NCI-H1417 treated with DMSO at 0.1 percent for 48 hours (cell line): ENCODE measurements around the gene TAS2R31.
"Not testable (repeated sequence)": the region's sequence is repeated elsewhere in the genome, so short reads cannot be mapped to it uniquely, and the experiment has no call there.

ENCODE experiments used
- DNase-seq: peaks from one replicate; lab custom pipeline; 2025; lab: John Stamatoyannopoulos, UW

The TAS2R31 gene

DNA sequence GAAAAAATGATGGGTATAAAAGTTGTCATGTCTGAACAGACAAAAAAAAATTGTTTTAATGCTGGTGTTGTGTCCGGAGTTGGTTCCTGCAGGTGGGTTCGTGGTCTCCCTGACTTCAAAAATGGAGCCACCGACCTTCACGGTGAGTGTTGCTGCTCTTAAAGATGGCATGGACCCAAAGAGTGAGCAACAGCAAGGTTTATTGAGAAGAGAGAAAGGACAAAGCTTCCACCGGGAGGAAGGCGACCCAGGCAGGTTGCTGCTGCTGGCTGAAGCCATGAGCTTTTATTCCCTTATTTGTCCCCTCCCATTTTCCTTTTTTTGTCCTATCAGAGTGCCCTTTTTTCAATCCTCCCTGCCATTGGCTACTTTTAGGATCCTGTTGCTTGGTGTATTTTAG is at the start of gene TAS2R31:
TSS of gene TAS2R31 (minus strand) at position 101 of the 400 bp plus-strand sequence. CDS start at position 29, 72 bp downstream.
- no peak for DNase-seq

DNA sequence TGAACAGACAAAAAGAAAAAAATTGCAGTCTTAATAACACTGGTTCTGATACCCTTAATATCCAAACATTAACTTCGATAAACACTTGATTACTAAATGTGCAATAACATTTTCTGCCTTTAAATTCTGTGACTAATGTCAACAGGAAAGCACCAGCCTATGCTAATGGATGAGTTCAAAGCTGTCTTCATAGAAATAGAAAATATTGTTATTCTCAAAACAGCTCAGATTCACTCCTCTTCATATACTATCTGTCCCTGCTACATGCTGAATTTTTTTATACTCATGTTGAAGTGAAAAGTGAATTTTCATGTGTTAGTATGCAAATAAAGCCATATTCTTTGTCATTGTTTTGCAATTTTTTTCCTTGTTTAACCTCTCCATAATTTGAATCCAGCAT is 47.0 kb upstream of the TAS2R31 start:
- DNase-seq, result no peak

GRCh38 chr12:11075642-11076041 is 44.4 kb upstream of the TAS2R31 start:
- DNase-seq, result no peak

DNA sequence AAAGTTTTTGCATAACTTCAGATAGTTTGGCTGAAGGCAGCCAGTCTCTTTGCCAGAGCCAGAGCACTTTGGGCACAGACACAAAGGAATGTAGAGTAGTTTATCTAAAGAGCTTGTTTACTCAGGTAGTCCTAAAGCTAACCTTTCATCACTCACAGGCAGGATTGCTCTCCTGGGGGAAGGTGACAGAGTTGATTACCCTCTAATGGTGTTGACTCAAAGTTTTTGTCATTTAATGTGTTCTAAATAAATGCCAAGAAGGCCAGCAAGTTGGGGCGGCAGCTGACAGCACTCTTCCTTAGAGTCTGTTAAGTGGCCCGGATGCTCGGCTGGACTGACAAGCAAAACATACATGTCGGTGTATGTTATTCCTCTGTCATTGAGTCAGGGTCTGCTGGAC is 40.2 kb upstream of the TAS2R31 start:
- no peak for DNase-seq

DNA sequence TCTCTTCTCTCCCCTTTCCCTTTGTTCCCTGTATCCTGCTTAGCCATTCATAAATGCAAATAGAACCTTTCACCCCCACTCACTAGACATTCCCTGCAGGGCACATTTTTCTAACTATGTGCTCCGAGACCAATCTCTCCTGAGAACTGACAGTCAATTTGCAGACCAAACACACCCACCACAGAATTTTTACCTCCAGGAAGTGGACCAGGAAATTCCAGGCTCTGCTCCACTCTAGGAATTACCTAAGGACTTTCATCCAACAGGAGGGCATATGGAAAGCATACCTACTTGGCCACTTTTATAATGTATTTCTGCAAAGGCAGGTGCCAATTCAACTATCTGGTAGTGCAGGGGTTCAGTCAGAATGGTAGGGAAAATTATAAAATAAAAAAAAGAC is 39.8 kb upstream of the TAS2R31 start:
- no peak for DNase-seq

- no peak for DNase-seq
These were observed 38.7 kb upstream of the TAS2R31 start for GRCh38 chr12:11069854-11070365.

DNA sequence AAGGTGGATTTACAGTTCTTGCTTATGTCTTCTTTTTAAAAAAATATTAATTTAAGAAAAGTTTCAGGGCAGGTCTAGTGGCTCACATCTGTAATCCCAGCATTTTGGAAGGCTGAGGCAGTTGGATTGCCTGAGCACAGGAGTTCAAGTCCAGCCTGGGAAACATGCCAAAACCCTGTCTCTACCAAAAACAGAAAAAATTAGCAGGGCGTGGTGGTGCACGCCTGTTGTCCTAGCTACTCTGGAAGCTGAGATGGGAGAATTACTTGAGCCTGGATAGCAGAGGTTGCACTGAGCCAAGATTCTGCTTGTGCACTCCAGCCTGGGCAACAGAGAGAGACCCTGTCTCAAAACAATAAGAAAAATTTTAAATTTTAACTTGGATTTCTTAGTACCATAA is 36.3 kb upstream of the TAS2R31 start:
- DNase-seq, result no peak

- not testable (repeated sequence) for DNase-seq
These were observed 31.0 kb upstream of the TAS2R31 start, which contains the start of gene TAS2R46 for GRCh38 chr12:11062194-11062593. TSS of gene TAS2R46 (minus strand) at chr12:11062294. CDS start at chr12:11062294, 0 bp downstream.

DNA sequence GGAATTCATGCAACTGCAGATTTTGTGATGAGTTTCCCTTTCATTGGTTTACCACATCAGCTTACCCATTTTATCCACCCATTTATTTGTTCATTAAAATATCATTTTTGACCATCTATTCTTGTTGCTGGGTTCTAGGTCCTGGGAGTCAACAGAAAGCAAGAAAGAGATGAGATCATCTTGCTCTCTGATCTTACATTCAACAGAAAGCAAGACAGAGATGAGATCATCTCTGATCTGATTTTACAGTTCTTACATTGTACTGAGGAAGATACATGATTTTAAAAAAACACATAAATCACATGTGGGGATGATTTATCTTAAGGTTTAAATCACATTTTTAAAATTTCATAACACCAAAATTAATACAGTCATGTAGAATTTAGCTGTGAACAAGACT is 28.6 kb upstream of the TAS2R31 start:
- DNase-seq, result no peak

DNA sequence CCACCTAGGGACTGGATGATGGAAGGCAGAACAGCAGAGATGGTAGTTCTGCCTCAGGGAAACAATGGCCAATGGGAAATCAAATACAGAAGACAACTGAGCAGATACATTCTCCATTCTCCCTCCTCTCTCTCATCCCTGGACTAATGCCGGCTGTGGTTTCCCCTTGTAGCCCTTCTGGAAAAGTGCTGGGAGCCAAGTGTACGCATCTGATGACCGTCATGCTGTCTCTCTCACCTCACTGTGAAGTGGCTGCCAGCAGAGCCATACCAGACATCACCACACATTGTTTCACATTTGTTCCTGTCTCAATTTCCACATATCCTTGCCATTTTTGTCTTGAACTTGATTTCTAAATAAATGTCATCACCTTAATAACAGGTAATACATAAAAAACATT is 27.8 kb upstream of the TAS2R31 start:
- no peak for DNase-seq

GRCh38 chr12:11055306-11055705 is 24.1 kb upstream of the TAS2R31 start:
- no peak for DNase-seq

GRCh38 chr12:11049806-11050531 is 18.8 kb upstream of the TAS2R31 start:
- DNase-seq, result not testable (repeated sequence)

- DNase-seq, result not testable (repeated sequence)
These were observed 10.2 kb upstream of the TAS2R31 start for GRCh38 chr12:11041366-11041765.

- DNase-seq, result no peak
These were observed 9.0 kb upstream of the TAS2R31 start for GRCh38 chr12:11040162-11040561.

DNA sequence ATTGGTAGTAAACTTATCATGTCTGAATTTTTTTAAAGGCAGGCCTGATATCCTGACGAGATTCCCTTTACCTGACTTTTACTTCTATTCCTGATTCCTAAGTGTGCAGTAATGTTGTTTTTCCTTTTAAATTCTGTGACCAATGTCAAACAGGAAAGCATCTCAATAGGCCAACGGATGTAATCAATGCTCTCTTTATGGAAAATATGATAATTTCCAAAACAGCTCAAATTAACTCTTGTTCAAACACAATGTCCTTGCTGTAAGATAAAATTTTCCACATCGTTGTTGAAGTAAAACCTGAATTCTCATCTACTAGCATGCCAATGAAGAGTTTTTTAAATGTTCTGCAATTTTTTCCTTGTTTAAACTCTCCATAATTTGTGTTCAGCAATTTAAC is 8.0 kb upstream of the TAS2R31 start:
- DNase-seq, result no peak

- DNase-seq, result not testable (repeated sequence)
These were observed 2.8 kb upstream of the TAS2R31 start for GRCh38 chr12:11033959-11034358.

DNA sequence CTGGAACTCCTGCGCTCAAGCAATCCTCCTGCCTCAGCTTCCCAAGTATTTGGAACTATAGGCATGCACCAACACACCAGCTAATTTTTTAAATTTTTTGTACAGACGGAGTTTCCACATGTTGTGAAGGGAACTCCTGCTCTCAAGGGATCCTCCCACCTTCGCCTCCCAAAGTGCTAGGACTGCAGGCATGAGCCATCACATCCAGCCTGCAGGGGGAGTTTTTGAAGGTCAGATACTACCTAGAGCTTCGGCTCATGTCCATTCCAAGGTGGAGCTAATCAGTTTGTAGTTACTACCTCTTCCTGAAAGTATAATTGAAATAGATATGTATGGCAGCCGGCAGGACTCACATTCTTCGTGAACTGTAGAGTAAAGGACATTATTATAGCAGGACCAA is 5.1 kb downstream of the TAS2R31 start:
- DNase-seq, result no peak

DNA sequence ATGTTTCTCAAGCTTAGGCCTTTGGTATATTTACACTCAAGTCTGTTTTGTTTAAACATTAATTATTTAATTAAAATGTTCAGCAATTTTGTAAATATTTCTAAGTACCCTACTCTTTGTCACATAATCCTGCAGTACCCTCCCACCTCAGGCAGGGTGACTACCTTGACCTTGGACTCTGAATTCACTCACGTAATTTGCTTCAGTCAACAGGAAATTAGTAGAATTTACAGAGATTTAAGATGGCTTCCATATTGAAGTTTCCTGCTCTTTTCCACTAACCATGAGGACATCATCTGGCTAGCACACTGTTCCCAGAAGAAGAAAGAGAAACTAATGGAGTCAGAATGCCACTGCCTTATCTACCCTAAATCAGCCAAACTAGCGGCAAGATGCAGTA is 7.8 kb downstream of the TAS2R31 start:
- no peak for DNase-seq

- DNase-seq, result no peak
These were observed 8.7 kb downstream of the TAS2R31 start, which contains the start of gene TAS2R19 for GRCh38 chr12:11022520-11022919. TSS of gene TAS2R19 (minus strand) at chr12:11022620. CDS start at chr12:11022571, 49 bp downstream.

DNA sequence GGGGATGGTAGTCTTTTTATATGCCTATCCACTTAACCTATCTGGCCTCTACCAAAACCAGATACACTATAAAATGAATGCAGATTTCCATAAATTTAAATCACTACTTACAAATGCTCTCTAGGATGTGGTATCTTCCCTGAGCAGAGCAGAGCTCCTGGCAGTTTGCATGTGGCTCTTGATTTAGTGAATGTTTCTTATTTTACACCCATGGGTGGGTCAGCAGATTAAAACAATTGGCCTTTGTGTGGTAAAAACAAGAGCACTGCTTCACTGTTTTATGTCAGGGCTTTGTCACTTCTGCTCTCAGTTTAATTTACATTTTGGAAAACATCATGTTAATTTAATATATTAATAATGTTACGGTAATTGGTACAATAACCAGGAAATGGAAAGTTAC is 14.3 kb downstream of the TAS2R31 start:
- no peak for DNase-seq

GRCh38 chr12:11015775-11016430 is 15.3 kb downstream of the TAS2R31 start:
- no peak for DNase-seq

- DNase-seq, result no peak
These were observed 17.0 kb downstream of the TAS2R31 start for GRCh38 chr12:11014234-11014633.

DNA sequence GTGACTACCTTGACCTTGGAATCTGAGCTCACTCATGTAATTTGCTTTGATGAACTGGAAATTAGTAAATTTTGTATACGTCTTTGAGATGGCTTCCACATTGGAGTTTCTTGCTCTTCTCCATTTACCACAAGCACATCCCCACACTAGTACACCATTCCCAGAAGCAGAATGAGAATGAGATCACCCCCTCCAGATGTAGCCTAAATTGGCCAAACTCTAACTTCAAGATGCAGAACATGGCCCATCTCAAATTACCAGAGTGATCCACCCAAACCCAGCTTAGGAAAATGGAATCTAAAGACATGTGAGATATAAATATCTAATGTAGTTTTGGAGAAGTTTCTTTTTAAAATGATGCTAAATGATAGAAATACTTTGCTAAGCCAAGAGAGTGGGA is 23.6 kb downstream of the TAS2R31 start:
- DNase-seq, result no peak
